ENCODE results near the gene GALNT18. TPM values are rescaled to one million over a fixed set of nuclear protein-coding genes. Genes with fewer than 3 reads are reported as not detected.
A peak's percentile ranks its signal among the peaks of the same experiment; 100 is the strongest.

Gene GALNT18
- total and polyA plus RNA-seq, 2 of the 4 experiments (the other 2 are of a cell fraction): 9.5 to 11.3 TPM

- Histone ChIP-seq H2BK20ac (ENCODE audit: low read depth, low read length) (no peak overlapping the region), H4K5ac (ENCODE audit: low read depth, low read length) (no peak overlapping the region), H2BK5ac (ENCODE audit: low read depth, low read length, poor library complexity, severe bottlenecking) (no peak overlapping the region), H2AK9ac (replicated peaks; ENCODE audit: low read depth, low read length, poor library complexity) (no peak overlapping the region), H3K56ac (ENCODE audit: extremely low read depth, insufficient read depth, low read length) (no peak overlapping the region), H2BK15ac (ENCODE audit: low read depth, low read length) (no peak overlapping the region), H3K4ac (ENCODE audit: low read depth, low read length) (peak overlapping the region; percentile 31; the same call in 1 of the 2 replicates), H3K9me1 (ENCODE audit: insufficient read depth, low read length) (0 out of 2 replicates have a peak, but pooled peaks cover 5% of the 10 kb centered on the region), H3K18ac (ENCODE audit: low read depth, low read length) (no peak overlapping the region), H3K9me3 (ENCODE audit: control insufficient read depth, insufficient read depth, low read length) (no peaks in the 10 kb centered on the region), H3K14ac (replicated peaks; ENCODE audit: low read depth, low read length) (no peak overlapping the region), H2AK5ac (ENCODE audit: low read depth, low read length) (peak overlapping the region; percentile 36; the same call in 1 of the 2 replicates), H3K4me2 (ENCODE audit: low read depth, low read length) (no peak overlapping the region), H2BK120ac (ENCODE audit: low read depth, low read length) (peak overlapping the region; percentile 3; the same call in 1 of the 2 replicates), H4K8ac (ENCODE audit: low read depth in 2 of 2, low read length in 2 of 2) (no peak overlapping the region; a peak in 1 of 4 replicates), H3K27ac (ENCODE audit: insufficient read depth, low read length) (no peak overlapping the region; the same call in 1 of the 2 replicates), H3K23ac (ENCODE audit: low read depth, low read length) (no peak overlapping the region), H4K91ac (ENCODE audit: insufficient read depth, low read depth, low read length) (no peak overlapping the region), H3K27me3 (ENCODE audit: control insufficient read depth, insufficient read depth, low read length) (no peaks in the 10 kb centered on the region; the same call in 1 of the 2 replicates), H3K79me1 (ENCODE audit: low read depth in 1 of 2, low read length in 2 of 2) (no peaks in the 10 kb centered on the region), H3K4me3 (ENCODE audit: insufficient read depth, low read depth, low read length) (no peak overlapping the region), H4K20me1 (ENCODE audit: insufficient read depth, low read length) (no peaks in the 10 kb centered on the region), H3K4me1 (ENCODE audit: control insufficient read depth, insufficient read depth, low read length) (peaks cover 10% of the 10 kb centered on the region), H2AFZ (replicated peaks; ENCODE audit: low read length, poor library complexity) (no peak overlapping the region), H3K36me3 (ENCODE audit: control insufficient read depth, insufficient read depth, low read length) (no peaks in the 10 kb centered on the region), H3K9ac (ENCODE audit: low read depth, low read length) (no peak overlapping the region)
- dilution Hi-C loops (cut with HindIII; ENCODE audit: low sequenced_read_pairs, unreplicated experiment) (no loop called here), in situ Hi-C loops (cut with MboI; ENCODE audit: low sequenced_read_pairs) (no loop called here), intact Hi-C loops (cut with micrococcal nuclease) (no loop called here)
- no TSS peak for BruUV-seq (replicated peaks)
- TF ChIP-seq RCOR1 (IDR thresholded peaks at IDR 0.05; ENCODE audit: insufficient replicate concordance, low read length): no peak
- TF ChIP-seq ELK1 (IDR thresholded peaks at IDR 0.05; ENCODE audit: borderline replicate concordance, low read depth, low read length): no peak
- TF ChIP-seq CHD1 (IDR thresholded peaks at IDR 0.05; ENCODE audit: low read depth, low read length): no peak
- TF ChIP-seq MXI1 (IDR thresholded peaks at IDR 0.05; ENCODE audit: borderline replicate concordance, low read depth, low read length): no peak
- no peak for TF ChIP-seq NFE2L2 (IDR thresholded peaks at IDR 0.05; ENCODE audit: low read depth, low read length)
- no peak for TF ChIP-seq SMC3 (IDR thresholded peaks at IDR 0.05; ENCODE audit: low read depth, low read length)
- no peak for TF ChIP-seq POLR2A (IDR thresholded peaks at IDR 0.05; ENCODE audit: low read depth, low read length)
- TF ChIP-seq MAFK (IDR thresholded peaks at IDR 0.05; ENCODE audit: low read depth, low read length): no peak
- TF ChIP-seq, protein P1, sequence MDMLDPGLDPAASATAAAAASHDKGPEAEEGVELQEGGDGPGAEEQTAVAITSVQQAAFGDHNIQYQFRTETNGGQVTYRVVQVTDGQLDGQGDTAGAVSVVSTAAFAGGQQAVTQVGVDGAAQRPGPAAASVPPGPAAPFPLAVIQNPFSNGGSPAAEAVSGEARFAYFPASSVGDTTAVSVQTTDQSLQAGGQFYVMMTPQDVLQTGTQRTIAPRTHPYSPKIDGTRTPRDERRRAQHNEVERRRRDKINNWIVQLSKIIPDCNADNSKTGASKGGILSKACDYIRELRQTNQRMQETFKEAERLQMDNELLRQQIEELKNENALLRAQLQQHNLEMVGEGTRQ (IDR thresholded peaks at IDR 0.05; ENCODE audit: low read depth, low read length): no peak
- no peak for TF ChIP-seq MAZ (IDR thresholded peaks at IDR 0.05; ENCODE audit: borderline replicate concordance, low read depth, low read length)
- TF ChIP-seq, protein P2, sequence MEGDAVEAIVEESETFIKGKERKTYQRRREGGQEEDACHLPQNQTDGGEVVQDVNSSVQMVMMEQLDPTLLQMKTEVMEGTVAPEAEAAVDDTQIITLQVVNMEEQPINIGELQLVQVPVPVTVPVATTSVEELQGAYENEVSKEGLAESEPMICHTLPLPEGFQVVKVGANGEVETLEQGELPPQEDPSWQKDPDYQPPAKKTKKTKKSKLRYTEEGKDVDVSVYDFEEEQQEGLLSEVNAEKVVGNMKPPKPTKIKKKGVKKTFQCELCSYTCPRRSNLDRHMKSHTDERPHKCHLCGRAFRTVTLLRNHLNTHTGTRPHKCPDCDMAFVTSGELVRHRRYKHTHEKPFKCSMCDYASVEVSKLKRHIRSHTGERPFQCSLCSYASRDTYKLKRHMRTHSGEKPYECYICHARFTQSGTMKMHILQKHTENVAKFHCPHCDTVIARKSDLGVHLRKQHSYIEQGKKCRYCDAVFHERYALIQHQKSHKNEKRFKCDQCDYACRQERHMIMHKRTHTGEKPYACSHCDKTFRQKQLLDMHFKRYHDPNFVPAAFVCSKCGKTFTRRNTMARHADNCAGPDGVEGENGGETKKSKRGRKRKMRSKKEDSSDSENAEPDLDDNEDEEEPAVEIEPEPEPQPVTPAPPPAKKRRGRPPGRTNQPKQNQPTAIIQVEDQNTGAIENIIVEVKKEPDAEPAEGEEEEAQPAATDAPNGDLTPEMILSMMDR (conservative IDR thresholded peaks at IDR 0.05; ENCODE audit: low read depth, low read length): no peak
- TF ChIP-seq RFX5 (IDR thresholded peaks at IDR 0.05; ENCODE audit: low read depth, low read length): no peak
- TF ChIP-seq FOS (IDR thresholded peaks at IDR 0.05; ENCODE audit: low read depth, low read length): no peak
- CTCF ChIA-PET: no interaction called here
- WGBS, 2 experiments (ENCODE audit: extremely low coverage in 2 of 2, insufficient read length in 1 of 2): 50% methylated on average over 2 of the region's 5 CpGs; no CpG with 5 or more reads in 1 of the 2 experiments
- no peak for ATAC-seq (ENCODE audit: low read depth)
- no peak for DNase-seq
- POLR2A ChIA-PET (ENCODE audit: unreplicated experiment): no interaction called here
These were observed 340.2 kb downstream of the GALNT18 start for GRCh38 chr11:11281626-11282025.

All from IMR-90 (cell line).